HepG2 (cell line): ENCODE measurements around the gene SYNGAP1. TPM values are rescaled to one million over a fixed set of nuclear protein-coding genes. Genes with fewer than 3 reads are reported as not detected.
A peak's percentile ranks its signal among the peaks of the same experiment; 100 is the strongest.

Experiments used
- CBX1 ChIP-seq: IDR thresholded peaks from one replicate; pipeline ENCODE4 v1.6.1; 2016; ENCODE audit warnings: antibody characterized with exemption, low read depth
- FOXK2 ChIP-seq: fragments of 450-650 bp; IDR thresholded peaks from 2 replicates; pipeline ENCODE4 v1.6.1; 2016
- HDAC6 ChIP-seq: fragments of 200-600 bp; sonication (generic); IDR thresholded peaks from 2 replicates; pipeline ENCODE4 v1.7.0; 2017; ENCODE audit warnings: mild to moderate bottlenecking, antibody characterized with exemption, low read length, low read depth
- JDP2 ChIP-seq: sonication (generic); formaldehyde crosslinking; IDR thresholded peaks from 2 replicates; pipeline ENCODE4 v1.8.1; 2022; ENCODE audit warnings: missing genetic modification reagents, borderline replicate concordance
- PCBP2 ChIP-seq: fragments of 200-400 bp; formaldehyde crosslinking; optimal IDR thresholded peaks from 2 replicates; pipeline ENCODE3; 2018; ENCODE audit warnings: low read length, low read depth; ENCODE audit not compliant: poor library complexity, severe bottlenecking
- TOE1 ChIP-seq: sonication (generic); formaldehyde crosslinking; IDR thresholded peaks from 2 replicates; pipeline ENCODE4 v1.4.0; 2020; ENCODE audit warnings: mild to moderate bottlenecking, missing genetic modification reagents
- ZNF230 ChIP-seq: sonication (generic); formaldehyde crosslinking; IDR thresholded peaks from 2 replicates; pipeline ENCODE4 v1.4.0; 2020; ENCODE audit warnings: mild to moderate bottlenecking, missing genetic modification reagents
- ZNF441 ChIP-seq: sonication (generic); formaldehyde crosslinking; IDR thresholded peaks from 2 replicates; pipeline ENCODE4 v1.7.0; 2021; ENCODE audit warnings: missing genetic modification reagents, borderline replicate concordance
- ZNF720 ChIP-seq: sonication (generic); formaldehyde crosslinking; IDR thresholded peaks from 2 replicates; pipeline ENCODE4 v1.4.0; 2020; ENCODE audit warnings: missing genetic modification reagents
- polyA plus RNA-seq, 8 experiments: library from polyadenylated mRNA; depleted of rRNA in 3 of 8; stranded (reverse) in 7 of 8; unstranded in 1 of 8; fragments of >200 nt; fragmentation: Illumina TruSeq in 4 of 8; extraction: Trizol in 4 of 8; gene quantifications; 2 replicates each; pipeline versions ENCODE4 v1.2.1 to v1.2.3, GENCODE V29; 2011 to 2016; ENCODE audit warnings: low read depth in 4 of 8, missing spikeins in 1 of 8, mixed read lengths in 1 of 8; ENCODE audit not compliant: insufficient read depth in 1 of 8
- total RNA-seq, 5 experiments: library from RNA; depleted of rRNA; stranded (reverse); fragments of >200 nt; fragmentation: Illumina TruSeq; extraction: Trizol; gene quantifications; 2 replicates each; pipeline ENCODE4 v1.2.3, GENCODE V29; 2016; ENCODE audit warnings: low read depth in 1 of 5
- TF ChIP-seq, protein P1 (sequence below): sonication (generic); formaldehyde crosslinking; IDR thresholded peaks from 2 replicates; pipeline ENCODE4 v1.4.0; 2020; ENCODE audit warnings: missing genetic modification reagents, borderline replicate concordance
- TF ChIP-seq, protein P2 (sequence below): sonication (generic); formaldehyde crosslinking; IDR thresholded peaks from 2 replicates; pipeline ENCODE4 v1.4.0; 2020; ENCODE audit warnings: mild to moderate bottlenecking, missing genetic modification reagents
- TF ChIP-seq, protein P3 (sequence below): sonication (generic); formaldehyde crosslinking; IDR thresholded peaks from 2 replicates; pipeline ENCODE4 v1.8.0; 2022; ENCODE audit warnings: missing genetic modification reagents, mild to moderate bottlenecking, borderline replicate concordance
- TF ChIP-seq, protein P4 (sequence below): sonication (generic); formaldehyde crosslinking; IDR thresholded peaks from 2 replicates; pipeline ENCODE4 v1.4.0; 2020; ENCODE audit warnings: mild to moderate bottlenecking, missing genetic modification reagents
- TF ChIP-seq, protein P5 (sequence below): IDR thresholded peaks from 2 replicates; pipeline ENCODE4 v1.6.1; 2016; ENCODE audit warnings: mild to moderate bottlenecking, missing biosample characterization, missing genetic modification reagents

SYNGAP1 gene
- total and polyA plus RNA-seq, 2 of the 13 experiments (the other 11 are each of a cell fraction or from before 2014, with no cell fraction given): 0.75 to 1.1 TPM

DNA sequence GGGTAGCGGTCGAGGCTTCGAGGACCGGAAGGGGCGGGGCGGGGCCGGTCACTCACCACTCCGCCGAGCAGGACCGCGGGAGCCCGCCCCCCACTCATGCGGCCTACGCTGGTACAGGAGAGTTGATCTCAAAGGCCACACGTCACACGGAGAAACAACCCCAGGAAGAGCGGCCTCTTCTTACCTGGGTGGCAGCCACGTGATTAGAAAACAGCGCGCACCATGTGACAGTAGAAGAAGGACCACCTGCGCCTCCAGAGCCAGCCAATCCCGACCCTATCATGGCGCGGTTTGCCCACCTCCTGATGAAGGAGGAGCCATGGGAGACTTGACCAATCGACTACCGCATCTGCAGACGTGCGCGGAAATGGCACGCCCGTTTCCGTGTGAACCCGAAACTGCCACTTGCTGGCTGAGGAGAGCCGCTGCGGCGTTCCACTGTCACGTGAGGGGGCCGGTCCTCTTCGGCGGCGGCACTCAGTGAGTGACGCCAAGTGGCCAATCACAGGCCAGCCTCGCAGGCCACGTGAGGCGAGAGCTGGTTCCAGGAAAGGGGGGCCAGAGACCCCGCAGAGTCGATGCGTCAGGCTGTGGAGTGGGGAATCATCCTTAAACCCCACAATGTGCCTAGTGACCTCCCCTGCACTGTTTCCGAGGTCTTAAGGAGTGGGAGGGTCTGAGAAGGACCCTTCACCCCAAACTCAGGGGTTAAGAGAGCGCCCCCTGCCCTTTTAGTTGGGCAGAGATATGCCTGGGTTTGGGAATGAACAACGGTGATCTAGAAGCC is 1.8 kb upstream of the SYNGAP1 start, which contains the start of gene CUTA (continued):
- TF ChIP-seq, protein P1, sequence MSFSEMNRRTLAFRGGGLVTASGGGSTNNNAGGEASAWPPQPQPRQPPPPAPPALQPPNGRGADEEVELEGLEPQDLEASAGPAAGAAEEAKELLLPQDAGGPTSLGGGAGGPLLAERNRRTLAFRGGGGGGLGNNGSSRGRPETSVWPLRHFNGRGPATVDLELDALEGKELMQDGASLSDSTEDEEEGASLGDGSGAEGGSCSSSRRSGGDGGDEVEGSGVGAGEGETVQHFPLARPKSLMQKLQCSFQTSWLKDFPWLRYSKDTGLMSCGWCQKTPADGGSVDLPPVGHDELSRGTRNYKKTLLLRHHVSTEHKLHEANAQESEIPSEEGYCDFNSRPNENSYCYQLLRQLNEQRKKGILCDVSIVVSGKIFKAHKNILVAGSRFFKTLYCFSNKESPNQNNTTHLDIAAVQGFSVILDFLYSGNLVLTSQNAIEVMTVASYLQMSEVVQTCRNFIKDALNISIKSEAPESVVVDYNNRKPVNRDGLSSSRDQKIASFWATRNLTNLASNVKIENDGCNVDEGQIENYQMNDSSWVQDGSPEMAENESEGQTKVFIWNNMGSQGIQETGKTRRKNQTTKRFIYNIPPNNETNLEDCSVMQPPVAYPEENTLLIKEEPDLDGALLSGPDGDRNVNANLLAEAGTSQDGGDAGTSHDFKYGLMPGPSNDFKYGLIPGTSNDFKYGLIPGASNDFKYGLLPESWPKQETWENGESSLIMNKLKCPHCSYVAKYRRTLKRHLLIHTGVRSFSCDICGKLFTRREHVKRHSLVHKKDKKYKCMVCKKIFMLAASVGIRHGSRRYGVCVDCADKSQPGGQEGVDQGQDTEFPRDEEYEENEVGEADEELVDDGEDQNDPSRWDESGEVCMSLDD (CRISPR knock-in tag): peak; percentile 64; the same call in 1 of the 2 replicates
- TF ChIP-seq PCBP2: no peak
- peak; percentile 73 for TF ChIP-seq ZNF230 (CRISPR knock-in tag)
- TF ChIP-seq, protein P2, sequence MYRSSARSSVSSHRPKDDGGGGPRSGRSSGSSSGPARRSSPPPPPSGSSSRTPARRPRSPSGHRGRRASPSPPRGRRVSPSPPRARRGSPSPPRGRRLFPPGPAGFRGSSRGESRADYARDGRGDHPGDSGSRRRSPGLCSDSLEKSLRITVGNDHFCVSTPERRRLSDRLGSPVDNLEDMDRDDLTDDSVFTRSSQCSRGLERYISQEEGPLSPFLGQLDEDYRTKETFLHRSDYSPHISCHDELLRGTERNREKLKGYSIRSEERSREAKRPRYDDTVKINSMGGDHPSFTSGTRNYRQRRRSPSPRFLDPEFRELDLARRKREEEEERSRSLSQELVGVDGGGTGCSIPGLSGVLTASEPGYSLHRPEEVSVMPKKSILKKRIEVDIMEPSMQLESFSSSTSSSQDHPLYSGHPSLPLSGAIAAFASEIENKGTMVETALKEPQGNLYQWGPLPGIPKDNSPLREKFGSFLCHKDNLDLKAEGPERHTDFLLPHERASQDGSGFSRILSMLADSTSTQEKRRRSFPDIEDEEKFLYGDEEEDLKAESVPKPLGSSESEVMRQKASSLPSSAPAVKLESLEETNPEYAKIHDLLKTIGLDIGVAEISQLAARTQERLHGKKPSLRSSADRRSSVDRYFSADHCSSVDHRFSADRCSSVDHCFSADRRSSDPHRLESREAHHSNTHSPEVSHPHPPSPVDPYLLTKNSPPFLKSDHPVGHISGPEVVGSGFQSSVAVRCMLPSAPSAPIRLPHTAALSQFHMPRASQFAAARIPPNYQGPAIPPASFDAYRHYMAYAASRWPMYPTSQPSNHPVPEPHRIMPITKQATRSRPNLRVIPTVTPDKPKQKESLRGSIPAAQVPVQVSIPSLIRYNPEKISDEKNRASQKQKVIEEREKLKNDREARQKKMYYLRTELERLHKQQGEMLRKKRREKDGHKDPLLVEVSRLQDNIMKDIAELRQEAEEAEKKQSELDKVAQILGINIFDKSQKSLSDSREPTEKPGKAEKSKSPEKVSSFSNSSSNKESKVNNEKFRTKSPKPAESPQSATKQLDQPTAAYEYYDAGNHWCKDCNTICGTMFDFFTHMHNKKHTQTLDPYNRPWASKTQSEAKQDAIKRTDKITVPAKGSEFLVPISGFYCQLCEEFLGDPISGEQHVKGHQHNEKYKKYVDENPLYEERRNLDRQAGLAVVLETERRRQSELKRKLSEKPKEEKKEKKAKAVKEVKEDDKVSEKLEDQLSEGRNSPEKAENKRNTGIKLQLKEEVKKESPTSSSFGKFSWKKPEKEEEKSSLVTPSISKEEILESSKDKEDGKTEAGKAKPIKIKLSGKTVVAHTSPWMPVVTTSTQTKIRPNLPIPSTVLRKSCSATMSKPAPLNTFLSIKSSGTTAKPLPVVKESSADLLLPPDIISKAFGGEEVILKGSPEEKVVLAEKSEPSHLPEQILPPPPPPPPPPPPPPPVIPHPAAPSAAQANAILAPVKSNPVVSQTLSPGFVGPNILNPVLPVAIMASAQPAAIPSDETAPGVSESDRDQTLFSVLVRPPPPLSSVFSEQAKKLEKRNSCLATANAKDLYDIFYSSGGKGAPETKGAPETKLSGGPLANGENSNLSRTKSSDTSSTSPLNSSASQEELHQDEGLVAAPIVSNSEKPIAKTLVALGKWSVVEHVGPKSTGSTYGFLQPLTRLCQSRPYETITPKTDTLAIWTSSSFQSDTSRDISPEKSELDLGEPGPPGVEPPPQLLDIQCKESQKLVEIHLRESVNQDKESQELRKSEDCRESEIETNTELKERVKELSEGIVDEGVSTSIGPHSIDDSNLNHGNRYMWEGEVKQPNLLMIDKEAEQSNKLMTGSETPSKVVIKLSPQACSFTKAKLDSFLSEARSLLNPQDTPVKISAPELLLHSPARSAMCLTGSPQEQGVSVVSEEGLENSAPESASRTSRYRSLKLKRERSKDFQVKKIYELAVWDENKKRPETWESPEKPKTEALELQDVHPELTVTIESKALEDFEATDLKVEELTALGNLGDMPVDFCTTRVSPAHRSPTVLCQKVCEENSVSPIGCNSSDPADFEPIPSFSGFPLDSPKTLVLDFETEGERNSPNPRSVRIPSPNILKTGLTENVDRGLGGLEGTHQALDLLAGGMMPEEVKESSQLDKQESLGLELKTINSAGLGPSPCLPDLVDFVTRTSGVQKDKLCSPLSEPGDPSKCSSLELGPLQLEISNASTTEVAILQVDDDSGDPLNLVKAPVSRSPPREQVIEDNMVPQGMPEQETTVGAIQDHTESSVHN (CRISPR knock-in tag): peak; percentile 92
- no peak for TF ChIP-seq JDP2 (CRISPR knock-in tag)
- peak; percentile 88 for TF ChIP-seq FOXK2
- no peak for TF ChIP-seq ZNF720 (CRISPR knock-in tag)
- peak; percentile 67; the same call in 1 of the 2 replicates for TF ChIP-seq ZNF441
- TF ChIP-seq, protein P3, sequence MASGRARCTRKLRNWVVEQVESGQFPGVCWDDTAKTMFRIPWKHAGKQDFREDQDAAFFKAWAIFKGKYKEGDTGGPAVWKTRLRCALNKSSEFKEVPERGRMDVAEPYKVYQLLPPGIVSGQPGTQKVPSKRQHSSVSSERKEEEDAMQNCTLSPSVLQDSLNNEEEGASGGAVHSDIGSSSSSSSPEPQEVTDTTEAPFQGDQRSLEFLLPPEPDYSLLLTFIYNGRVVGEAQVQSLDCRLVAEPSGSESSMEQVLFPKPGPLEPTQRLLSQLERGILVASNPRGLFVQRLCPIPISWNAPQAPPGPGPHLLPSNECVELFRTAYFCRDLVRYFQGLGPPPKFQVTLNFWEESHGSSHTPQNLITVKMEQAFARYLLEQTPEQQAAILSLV (CRISPR knock-in tag): no peak; the same call in 1 of the 2 replicates
- TF ChIP-seq HDAC6: no peak
- TF ChIP-seq, protein P4, sequence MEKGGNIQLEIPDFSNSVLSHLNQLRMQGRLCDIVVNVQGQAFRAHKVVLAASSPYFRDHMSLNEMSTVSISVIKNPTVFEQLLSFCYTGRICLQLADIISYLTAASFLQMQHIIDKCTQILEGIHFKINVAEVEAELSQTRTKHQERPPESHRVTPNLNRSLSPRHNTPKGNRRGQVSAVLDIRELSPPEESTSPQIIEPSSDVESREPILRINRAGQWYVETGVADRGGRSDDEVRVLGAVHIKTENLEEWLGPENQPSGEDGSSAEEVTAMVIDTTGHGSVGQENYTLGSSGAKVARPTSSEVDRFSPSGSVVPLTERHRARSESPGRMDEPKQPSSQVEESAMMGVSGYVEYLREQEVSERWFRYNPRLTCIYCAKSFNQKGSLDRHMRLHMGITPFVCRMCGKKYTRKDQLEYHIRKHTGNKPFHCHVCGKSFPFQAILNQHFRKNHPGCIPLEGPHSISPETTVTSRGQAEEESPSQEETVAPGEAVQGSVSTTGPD (CRISPR knock-in tag): no peak
- TF ChIP-seq, protein P5, sequence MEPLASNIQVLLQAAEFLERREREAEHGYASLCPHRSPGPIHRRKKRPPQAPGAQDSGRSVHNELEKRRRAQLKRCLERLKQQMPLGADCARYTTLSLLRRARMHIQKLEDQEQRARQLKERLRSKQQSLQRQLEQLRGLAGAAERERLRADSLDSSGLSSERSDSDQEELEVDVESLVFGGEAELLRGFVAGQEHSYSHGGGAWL (CRISPR knock-in tag): peak; percentile 85
- no peak for TF ChIP-seq CBX1
- no peak; the same call in 1 of the 2 replicates for TF ChIP-seq TOE1 (CRISPR knock-in tag)
